Hematopoietic multipotent progenitor cell treated with erythropoietin and hydrocortisone succinate and interleukin-3 and kit ligand, for 15 days (in vitro differentiated cells): ENCODE results near the gene FAM222A.
"Not testable (repeated sequence)": the region's sequence is repeated elsewhere in the genome, so short reads cannot be mapped to it uniquely, and the experiment has no call there.

Source experiments
- DNase-seq: peaks from one replicate; pipeline ENCODE4 v3.0.0-alpha.2; 2015; ENCODE audit warnings: low spot score

The FAM222A gene

GRCh38 chr12:109693653-109694600, 19.7 kb upstream of the FAM222A start:
- DNase-seq = no peak

- DNase-seq = not testable (repeated sequence)
Observed at GRCh38 chr12:109694629-109695028, 19.0 kb upstream of the FAM222A start.

GRCh38 chr12:109695416-109695815, 18.2 kb upstream of the FAM222A start:
- DNase-seq = no peak

- DNase-seq = no peak
Observed at GRCh38 chr12:109695961-109696461, 17.6 kb upstream of the FAM222A start.

GRCh38 chr12:109696485-109697269, 16.9 kb upstream of the FAM222A start:
- DNase-seq = no peak

- DNase-seq = no peak
Observed at GRCh38 chr12:109697270-109697553, 16.4 kb upstream of the FAM222A start.

GRCh38 chr12:109697877-109698468, 15.7 kb upstream of the FAM222A start:
- peak; percentile 54 for DNase-seq

- DNase-seq = no peak
Observed at GRCh38 chr12:109698820-109699219, 14.8 kb upstream of the FAM222A start.

- DNase-seq = no peak
Observed at GRCh38 chr12:109701064-109701463, 12.6 kb upstream of the FAM222A start.

- no peak for DNase-seq
Observed at GRCh38 chr12:109702111-109702841, 11.3 kb upstream of the FAM222A start.

- DNase-seq = no peak
Observed at GRCh38 chr12:109703684-109704083, 9.9 kb upstream of the FAM222A start.

- no peak for DNase-seq
Observed at GRCh38 chr12:109704371-109705098, 9.1 kb upstream of the FAM222A start.

GRCh38 chr12:109705291-109705690, 8.3 kb upstream of the FAM222A start:
- no peak for DNase-seq

- DNase-seq = no peak
Observed at GRCh38 chr12:109706398-109706746, 7.3 kb upstream of the FAM222A start.

GRCh38 chr12:109706747-109707469, 6.7 kb upstream of the FAM222A start:
- DNase-seq = no peak

- no peak for DNase-seq
Observed at GRCh38 chr12:109707470-109707821, 6.2 kb upstream of the FAM222A start.

GRCh38 chr12:109708939-109709338, 4.7 kb upstream of the FAM222A start:
- DNase-seq = no peak

- no peak for DNase-seq
Observed at GRCh38 chr12:109709401-109709991, 4.1 kb upstream of the FAM222A start.

- no peak for DNase-seq
Observed at GRCh38 chr12:109710205-109710746, 3.3 kb upstream of the FAM222A start.
